Stomach (tissue), 4 donors: ENCODE data around the gene PLPPR3.

Experiments
- CTCF ChIP-seq, 7 experiments: fragments of 450-650 bp in 4 of 7; fragments of 200-600 bp in 3 of 7; sonication (generic) in 3 of 7; IDR thresholded peaks; one replicate each; pipeline ENCODE4 v1.5.1; 2016 to 2019; ENCODE audit warnings: antibody characterized with exemption in 7 of 7, control low read depth in 2 of 7, mild to moderate bottlenecking in 1 of 7
- EP300 ChIP-seq: sonication (generic); formaldehyde crosslinking; IDR thresholded peaks from one replicate; pipeline ENCODE4 v1.6.1; 2017; ENCODE audit warnings: antibody characterized with exemption
- POLR2A ChIP-seq, 4 donors: fragments of 450-650 bp; IDR thresholded peaks; one replicate each; pipeline ENCODE4 v1.6.1; 2016; ENCODE audit warnings: antibody characterized with exemption in 4 of 4, control low read depth in 2 of 4, mild to moderate bottlenecking in 1 of 4, moderate library complexity in 1 of 4

DNA sequence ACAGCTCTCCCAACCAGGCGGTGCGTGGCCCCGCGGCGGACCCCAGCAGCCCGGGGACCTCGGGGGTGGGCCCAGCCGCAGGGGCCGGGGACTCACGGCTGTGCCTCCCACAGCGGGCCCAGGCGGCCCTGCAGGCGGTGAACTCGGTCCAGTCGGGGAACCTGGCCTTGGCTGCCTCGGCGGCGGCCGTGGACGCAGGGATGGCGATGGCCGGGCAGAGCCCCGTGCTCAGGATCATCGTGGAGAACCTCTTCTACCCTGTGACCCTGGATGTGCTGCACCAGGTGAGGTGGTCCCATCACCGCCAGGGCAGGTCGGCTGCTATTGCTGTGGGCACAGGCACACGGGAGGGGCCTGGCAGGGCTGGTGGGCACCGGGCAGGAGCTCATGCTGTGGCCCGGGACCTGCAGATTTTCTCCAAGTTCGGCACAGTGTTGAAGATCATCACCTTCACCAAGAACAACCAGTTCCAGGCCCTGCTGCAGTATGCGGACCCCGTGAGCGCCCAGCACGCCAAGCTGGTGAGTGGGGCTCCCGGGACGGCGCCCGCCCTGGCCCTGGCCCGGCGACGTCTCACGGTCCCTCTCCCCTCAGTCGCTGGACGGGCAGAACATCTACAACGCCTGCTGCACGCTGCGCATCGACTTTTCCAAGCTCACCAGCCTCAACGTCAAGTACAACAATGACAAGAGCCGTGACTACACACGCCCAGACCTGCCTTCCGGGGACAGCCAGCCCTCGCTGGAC lies 17.2 kb downstream of the PLPPR3 start:
- TF ChIP-seq POLR2A (IDR thresholded peaks at IDR 0.05) (no peak), CTCF (IDR thresholded peaks at IDR 0.05) (no peak), EP300 (no peak)
